Type B pancreatic cell (in vitro differentiated cells): ENCODE results near the gene NHSL1. TPM values are rescaled to one million over a fixed set of nuclear protein-coding genes. Genes with fewer than 3 reads are reported as not detected.

Experiments
- DNase-seq: peaks from one replicate; pipeline ENCODE4 v3.0.0; 2021; ENCODE audit warnings: mixed read lengths; ENCODE audit not compliant: unreplicated experiment; ENCODE audit errors: extremely low spot score
- H3K27ac Mint-ChIP-seq: 2 replicates; pipeline ENCODE4 v1.8.0; 2021; ENCODE audit warnings: mild to moderate bottlenecking, mixed read lengths
- H3K27me3 Mint-ChIP-seq: 2 replicates; pipeline ENCODE4 v1.8.0; 2021; ENCODE audit warnings: mixed read lengths
- H3K36me3 Mint-ChIP-seq: 2 replicates; pipeline ENCODE4 v1.8.0; 2021; ENCODE audit warnings: mixed read lengths
- H3K4me1 Mint-ChIP-seq: one replicate; pipeline ENCODE4 v1.8.0; 2021; ENCODE audit warnings: mixed read lengths; ENCODE audit not compliant: unreplicated experiment
- H3K4me3 Mint-ChIP-seq: 2 replicates; pipeline ENCODE4 v1.8.0; 2021; ENCODE audit warnings: mild to moderate bottlenecking, mixed read lengths
- H3K9me3 Mint-ChIP-seq: 2 replicates; pipeline ENCODE4 v1.8.0; 2021; ENCODE audit warnings: mixed read lengths
- total RNA-seq: library from RNA; stranded (reverse); gene quantifications from 2 replicates; pipeline ENCODE4 v1.2.1, GENCODE V29; 2021; ENCODE audit warnings: low replicate concordance
- TF ChIP-seq, protein P1 (sequence below): fragments of 200-600 bp; sonication (generic); conservative IDR thresholded peaks from 2 replicates; pipeline ENCODE4 v1.5.0; 2021; ENCODE audit warnings: antibody characterized with exemption, mild to moderate bottlenecking

Gene NHSL1
- total RNA-seq, 1 donor from 2014 or later: 29.7 TPM

DNA sequence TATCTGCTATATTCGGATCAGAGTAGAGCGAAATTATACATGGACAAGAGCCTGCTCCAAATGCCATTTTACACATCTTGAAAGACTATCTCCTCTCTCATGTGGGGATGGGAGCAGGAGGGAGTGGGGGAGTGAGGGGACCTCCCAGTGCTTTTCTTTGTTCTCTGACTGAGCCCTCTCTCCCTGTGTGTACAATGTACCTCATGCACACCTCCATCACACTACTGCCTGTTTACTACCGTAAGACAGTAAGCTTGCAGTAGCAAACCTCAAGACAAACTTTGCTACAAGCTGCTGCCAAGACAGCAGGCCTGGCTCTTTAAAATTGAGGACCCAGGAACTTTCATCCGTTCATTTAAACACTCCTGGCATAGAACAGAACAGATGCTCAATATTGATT lies 7.2 kb downstream of the NHSL1 start:
- TF ChIP-seq, protein P1, sequence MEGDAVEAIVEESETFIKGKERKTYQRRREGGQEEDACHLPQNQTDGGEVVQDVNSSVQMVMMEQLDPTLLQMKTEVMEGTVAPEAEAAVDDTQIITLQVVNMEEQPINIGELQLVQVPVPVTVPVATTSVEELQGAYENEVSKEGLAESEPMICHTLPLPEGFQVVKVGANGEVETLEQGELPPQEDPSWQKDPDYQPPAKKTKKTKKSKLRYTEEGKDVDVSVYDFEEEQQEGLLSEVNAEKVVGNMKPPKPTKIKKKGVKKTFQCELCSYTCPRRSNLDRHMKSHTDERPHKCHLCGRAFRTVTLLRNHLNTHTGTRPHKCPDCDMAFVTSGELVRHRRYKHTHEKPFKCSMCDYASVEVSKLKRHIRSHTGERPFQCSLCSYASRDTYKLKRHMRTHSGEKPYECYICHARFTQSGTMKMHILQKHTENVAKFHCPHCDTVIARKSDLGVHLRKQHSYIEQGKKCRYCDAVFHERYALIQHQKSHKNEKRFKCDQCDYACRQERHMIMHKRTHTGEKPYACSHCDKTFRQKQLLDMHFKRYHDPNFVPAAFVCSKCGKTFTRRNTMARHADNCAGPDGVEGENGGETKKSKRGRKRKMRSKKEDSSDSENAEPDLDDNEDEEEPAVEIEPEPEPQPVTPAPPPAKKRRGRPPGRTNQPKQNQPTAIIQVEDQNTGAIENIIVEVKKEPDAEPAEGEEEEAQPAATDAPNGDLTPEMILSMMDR: no peak
- Mint-ChIP-seq H3K4me1 (peaks cover 19% of the 10 kb centered on the region), H3K27ac (peak overlapping the region; percentile 49), H3K27me3 (no peaks in the 10 kb centered on the region), H3K36me3 (peaks cover 11% of the 10 kb centered on the region), H3K4me3 (no peak overlapping the region), H3K9me3 (no peaks in the 10 kb centered on the region)
- no peak for DNase-seq

DNA sequence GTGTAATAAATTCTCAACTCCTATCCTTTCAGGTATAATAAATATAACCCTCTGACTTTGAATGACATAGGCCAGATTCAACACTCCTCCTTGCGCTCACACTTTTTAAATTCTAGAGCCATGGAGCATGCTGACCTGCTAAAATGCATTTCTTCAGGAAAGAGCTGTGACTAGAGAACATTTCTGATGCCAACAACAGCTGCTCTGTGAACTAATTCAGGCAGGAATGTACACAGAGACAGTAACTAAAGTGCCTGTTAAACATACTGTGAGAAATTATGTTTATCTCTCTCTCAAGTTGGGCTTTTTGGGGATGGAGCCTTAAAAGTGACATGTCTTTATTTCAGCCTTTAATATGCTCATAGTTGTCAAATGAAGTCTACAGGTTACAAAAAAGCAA lies 8.3 kb downstream of the NHSL1 start:
- Mint-ChIP-seq H3K4me1 (peaks cover 30% of the 10 kb centered on the region), H3K27ac (no peak overlapping the region), H3K36me3 (peaks cover 16% of the 10 kb centered on the region), H3K9me3 (no peaks in the 10 kb centered on the region), H3K27me3 (no peaks in the 10 kb centered on the region), H3K4me3 (no peak overlapping the region)
- no peak for DNase-seq
- TF ChIP-seq, protein P1: no peak

DNA sequence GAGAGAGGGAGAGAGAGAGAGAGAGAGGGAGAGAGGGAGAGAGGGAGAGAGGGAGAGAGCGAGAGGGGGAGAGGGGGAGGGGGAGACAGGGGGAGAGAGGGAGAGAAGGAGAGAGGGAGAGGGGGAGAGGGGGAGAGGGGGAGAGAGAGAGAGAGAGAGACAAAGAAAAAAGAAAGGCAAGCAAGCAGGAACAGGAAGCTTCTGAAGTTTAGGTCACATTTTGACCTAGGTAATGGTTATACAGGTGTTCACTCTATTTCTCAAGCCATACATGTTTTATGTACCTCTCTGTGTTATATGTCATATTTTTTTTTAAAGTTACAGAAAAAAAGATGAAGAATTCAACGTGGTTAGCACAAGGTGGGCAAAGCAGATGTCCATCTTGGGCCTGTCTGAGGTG lies 9.4 kb downstream of the NHSL1 start:
- H3K9me3 Mint-ChIP-seq: no peaks in the 10 kb centered on the region

DNA sequence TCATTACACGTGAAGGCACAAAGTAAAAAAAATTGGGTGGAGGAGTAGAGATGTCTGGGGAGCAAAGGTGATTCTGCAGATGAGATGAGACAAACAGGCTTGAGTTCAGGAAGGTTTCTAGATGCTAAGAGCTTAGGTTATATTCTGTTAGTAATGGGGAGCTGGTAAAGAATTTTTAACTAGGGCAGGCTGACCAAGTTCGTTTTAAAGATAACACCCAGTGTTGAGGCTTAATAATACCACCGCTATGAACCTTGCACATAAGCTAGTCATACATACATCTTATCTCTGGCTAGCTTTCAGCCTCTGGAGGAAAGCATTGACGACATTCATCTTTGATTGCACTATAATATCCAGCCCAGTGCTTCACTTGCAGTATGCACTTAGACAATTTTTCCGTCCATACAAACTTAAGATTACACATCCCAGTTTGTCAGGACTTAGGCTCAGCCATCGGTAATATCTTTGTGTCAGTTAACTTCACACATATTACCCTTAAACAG lies 12.1 kb downstream of the NHSL1 start:
- no peaks in the 10 kb centered on the region for H3K9me3 Mint-ChIP-seq
- peaks cover 45% of the 10 kb centered on the region for H3K4me1 Mint-ChIP-seq
- H3K27ac Mint-ChIP-seq: peak overlapping the region; percentile 8
- TF ChIP-seq, protein P1: no peak
- H3K4me3 Mint-ChIP-seq: peak overlapping the region; percentile 3
- H3K36me3 Mint-ChIP-seq: peaks cover 16% of the 10 kb centered on the region
- no peak for DNase-seq
- no peaks in the 10 kb centered on the region for H3K27me3 Mint-ChIP-seq

More for the DNA sequence above, 9.4 kb downstream of the NHSL1 start:
- TF ChIP-seq, protein P1: no peak
- peaks cover 42% of the 10 kb centered on the region for H3K4me1 Mint-ChIP-seq
- peaks cover 12% of the 10 kb centered on the region for H3K36me3 Mint-ChIP-seq
- no peak overlapping the region for H3K27ac Mint-ChIP-seq
- no peaks in the 10 kb centered on the region for H3K27me3 Mint-ChIP-seq
- H3K4me3 Mint-ChIP-seq: no peak overlapping the region
- DNase-seq: no peak

DNA sequence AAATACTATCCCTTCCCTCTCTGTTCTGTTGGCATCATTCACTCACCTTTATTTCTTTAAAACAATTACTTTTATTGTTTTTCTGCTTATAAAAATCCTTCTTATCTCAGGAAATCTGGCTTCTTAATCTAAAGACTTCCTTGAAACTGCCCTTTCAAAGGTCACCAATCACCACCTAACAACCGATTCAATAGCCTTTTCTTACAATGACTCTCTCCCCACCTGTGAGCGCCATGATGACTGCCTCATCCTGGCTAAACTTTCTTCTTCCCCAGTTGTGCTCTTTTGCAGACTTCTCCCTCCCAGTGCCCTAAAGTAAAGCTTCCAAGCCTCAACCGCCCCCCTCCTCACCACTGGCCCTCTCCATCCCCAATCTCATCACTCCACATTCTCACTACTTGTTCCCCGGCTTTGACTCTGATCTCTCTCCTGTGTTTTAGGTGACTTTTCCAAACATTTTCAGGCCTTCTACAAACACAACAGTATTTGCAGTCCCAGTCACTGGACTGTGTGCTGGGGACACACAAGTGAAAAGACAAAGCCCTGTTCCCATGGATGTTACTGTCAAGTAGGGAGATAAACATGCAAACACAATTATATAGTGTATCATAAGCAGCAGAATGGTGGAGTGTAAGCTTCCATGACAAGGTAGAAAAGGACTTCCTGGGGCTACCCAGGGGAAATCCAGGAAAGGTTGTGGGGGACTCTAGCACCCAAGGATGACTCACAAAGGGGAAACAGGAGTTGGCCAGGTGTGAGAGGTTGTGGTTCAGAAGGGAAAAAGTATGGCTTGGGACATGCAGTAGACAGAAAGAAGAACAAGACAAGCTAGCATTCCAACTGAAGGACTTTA lies 12.8 kb downstream of the NHSL1 start:
- H3K4me3 Mint-ChIP-seq: peak overlapping the region; percentile 33
- H3K4me1 Mint-ChIP-seq: peaks cover 41% of the 10 kb centered on the region
- H3K9me3 Mint-ChIP-seq: no peaks in the 10 kb centered on the region
- TF ChIP-seq, protein P1: no peak
- peak overlapping the region; percentile 36 for H3K27ac Mint-ChIP-seq
- peaks cover 16% of the 10 kb centered on the region for H3K36me3 Mint-ChIP-seq
- no peak for DNase-seq
- H3K27me3 Mint-ChIP-seq: no peaks in the 10 kb centered on the region
